Measurements from ENCODE around the gene UGT2B11.

GRCh38 chr4:69196209-69196965, 18.2 kb downstream of the UGT2B11 start:
- TF ChIP-seq EZH2 (optimal IDR thresholded peaks at IDR 0.05; ENCODE audit: low read depth, low read length) (no peak), CTCF (IDR thresholded peaks at IDR 0.05; ENCODE audit: low read length) (no peak), EZH2phosphoT487 (IDR thresholded peaks at IDR 0.05; ENCODE audit: low read length) (no peak)
